ENCODE measurements around the gene BRI3BP. TPM values are rescaled to one million over a fixed set of nuclear protein-coding genes. Genes with fewer than 3 reads are reported as not detected.

Gene BRI3BP, protein sequence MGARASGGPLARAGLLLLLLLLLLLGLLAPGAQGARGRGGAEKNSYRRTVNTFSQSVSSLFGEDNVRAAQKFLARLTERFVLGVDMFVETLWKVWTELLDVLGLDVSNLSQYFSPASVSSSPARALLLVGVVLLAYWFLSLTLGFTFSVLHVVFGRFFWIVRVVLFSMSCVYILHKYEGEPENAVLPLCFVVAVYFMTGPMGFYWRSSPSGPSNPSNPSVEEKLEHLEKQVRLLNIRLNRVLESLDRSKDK
- total RNA-seq (2022; extraction: Qiagen RNA extraction), result 15.5 to 23.3 TPM (median 21.5 TPM) in 5 replicates

DNA sequence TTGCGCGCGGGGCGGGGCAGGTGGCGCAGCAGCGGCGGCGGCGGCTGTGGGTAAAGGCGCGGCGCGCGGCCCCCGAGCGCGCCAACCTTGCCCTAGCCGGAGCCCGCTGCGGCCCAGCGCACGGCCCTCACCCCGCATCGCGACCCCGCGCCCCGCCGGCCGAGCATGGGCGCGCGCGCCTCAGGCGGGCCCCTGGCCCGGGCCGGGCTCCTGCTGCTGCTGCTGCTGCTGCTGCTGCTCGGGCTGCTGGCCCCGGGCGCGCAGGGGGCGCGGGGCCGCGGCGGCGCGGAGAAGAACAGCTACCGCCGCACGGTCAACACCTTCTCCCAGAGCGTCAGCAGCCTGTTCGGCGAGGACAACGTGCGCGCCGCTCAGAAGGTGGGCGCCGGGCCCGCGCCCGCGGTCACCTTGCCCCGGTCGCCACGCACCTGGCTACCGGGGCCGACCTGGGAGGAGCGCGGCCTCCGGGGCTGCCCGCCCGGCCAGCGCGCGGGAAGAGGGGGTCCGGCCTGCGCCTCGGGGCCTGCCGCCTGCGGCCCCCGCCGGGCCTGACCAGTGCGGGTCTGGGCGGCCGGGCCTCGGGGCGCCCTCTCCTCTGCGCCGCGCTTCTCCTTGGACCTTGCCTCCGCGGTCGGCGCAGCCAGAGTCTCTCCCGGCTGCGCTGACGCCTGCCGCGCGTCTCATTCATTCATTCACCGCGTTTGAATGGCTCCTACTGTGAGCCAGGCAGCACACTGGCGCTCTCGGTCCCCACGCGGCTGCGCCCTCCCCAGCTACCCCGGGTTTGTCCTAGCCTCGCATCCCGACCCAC lies at the start of gene BRI3BP:
TSS of gene BRI3BP (plus strand) at position 20 of the 811 bp plus-strand sequence. CDS start at position 166, 146 bp downstream.

DNA sequence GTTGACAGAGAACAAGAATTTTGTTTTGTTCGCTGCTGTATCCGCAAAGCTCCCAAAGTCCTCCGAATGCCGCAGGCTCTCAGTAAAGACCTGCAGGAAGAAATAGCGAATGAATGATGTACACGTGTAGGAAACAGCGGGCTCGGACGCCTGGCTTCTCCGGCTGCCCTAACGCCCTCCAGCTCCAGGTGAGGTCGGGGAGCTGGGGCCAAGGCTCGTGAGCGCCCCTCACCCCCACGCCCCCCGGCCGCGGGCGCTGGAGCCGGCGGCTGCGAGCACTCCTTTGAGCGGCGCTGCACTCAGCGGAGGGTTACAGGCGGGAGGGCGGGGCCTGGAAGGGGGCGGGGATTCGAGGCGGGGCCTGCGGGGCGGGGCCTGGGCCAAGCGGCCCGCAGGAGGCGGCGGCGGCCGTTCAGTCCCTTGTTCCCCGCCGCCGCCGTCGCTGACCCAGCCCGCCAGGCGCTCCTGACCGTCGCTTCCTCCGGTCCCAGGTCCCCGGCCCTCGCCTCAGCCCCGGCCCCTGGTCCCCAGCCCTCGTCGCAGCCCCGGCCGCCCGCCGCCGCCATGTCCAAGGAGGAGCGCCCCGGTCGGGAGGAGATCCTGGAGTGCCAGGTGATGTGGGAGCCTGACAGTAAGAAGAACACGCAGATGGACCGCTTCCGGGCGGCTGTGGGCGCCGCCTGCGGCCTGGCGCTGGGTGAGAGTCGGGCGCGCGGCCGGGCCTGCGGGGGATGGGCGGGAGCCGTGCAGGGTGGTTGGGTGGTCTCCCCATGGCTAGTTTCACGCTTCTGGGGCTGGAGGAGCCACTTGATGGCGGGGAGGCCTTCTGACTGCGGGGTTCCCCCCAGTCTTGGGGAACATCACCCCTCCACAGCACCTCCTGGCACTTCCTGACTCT lies 71.8 kb downstream of the BRI3BP start, which contains the start of gene AACS:
TSS of gene AACS (plus strand) at position 415 of the 898 bp plus-strand sequence. CDS start at position 565, 150 bp downstream.

Other genes starting within 250 kb of the BRI3BP start
- gene SCARB1, start 129.8 kb upstream of the BRI3BP start, total RNA-seq (2022; extraction: Qiagen RNA extraction), result 103 to 168 TPM (median 153 TPM) in 5 replicates
- gene UBC, start 79.0 kb upstream of the BRI3BP start, total RNA-seq (2022; extraction: Qiagen RNA extraction), result 1,334 to 1,570 TPM (median 1,405 TPM) in 5 replicates
- gene DHX37, start 4.5 kb upstream of the BRI3BP start, total RNA-seq (2022; extraction: Qiagen RNA extraction), result 30.5 to 41.2 TPM (median 39.9 TPM) in 5 replicates
- gene AACS, start 71.8 kb downstream of the BRI3BP start, total RNA-seq (2022; extraction: Qiagen RNA extraction), result 17.8 to 22.8 TPM (median 21.2 TPM) in 5 replicates
- 0.02 to 0.26 TPM (median 0.06 TPM) in 5 replicates for gene TMEM132B, start 192.7 kb downstream of the BRI3BP start, total RNA-seq (2022; extraction: Qiagen RNA extraction)

Data from A549 treated with dexamethasone at 1 μM for 4 hours (cell line).